Globus pallidus (tissue), 1 donor: ENCODE results near the gene AP4E1.
"Not testable (repeated sequence)": the region's sequence is repeated elsewhere in the genome, so short reads cannot be mapped to it uniquely, and the experiment has no call there.

ENCODE experiments used
- DNase-seq: peaks from one replicate; pipeline ENCODE4 v3.0.0-alpha.2; 2015; ENCODE audit warnings: low spot score

AP4E1 gene

DNA sequence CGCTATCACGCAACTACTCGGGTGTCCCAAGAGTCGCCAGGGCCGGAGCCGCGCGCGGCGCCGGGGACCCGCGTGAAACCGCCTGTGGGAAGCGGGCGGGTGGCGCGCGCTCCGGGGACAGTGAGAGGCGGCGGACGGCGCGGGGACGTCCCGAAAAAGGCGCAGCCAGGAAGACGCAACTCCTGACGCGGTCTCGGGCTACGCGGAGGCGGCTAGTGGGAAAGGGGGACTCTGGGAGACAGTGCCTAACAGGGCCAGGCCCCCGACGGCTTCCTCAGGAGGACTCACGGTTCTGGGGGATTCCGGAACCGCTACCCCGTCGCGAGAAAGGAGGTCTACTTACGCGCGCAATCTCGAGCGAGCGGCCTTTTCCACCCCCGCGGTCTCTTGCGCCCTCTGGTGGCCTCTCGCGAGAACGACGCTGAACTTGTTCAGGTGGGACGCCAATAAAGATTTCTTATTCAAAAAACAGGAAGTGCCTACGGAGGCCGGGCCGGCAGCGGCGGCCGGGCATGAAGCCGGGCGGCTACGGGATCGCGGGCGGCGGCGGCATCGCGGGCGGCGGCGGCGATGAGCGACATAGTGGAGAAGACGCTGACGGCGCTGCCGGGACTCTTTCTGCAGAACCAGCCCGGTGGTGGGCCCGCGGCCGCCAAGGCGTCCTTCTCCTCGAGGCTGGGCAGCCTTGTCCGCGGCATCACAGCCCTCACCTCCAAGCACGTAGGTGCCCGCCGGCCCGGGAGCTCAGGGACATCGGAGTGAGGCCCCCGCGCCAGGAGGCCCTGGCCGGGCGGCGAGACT is at the start of gene AP4E1:
TSS of gene AP4E1 (plus strand) at position 475 of the 801 bp plus-strand sequence. CDS start at position 571, 96 bp downstream.
- peak; percentile 91 for DNase-seq

DNA sequence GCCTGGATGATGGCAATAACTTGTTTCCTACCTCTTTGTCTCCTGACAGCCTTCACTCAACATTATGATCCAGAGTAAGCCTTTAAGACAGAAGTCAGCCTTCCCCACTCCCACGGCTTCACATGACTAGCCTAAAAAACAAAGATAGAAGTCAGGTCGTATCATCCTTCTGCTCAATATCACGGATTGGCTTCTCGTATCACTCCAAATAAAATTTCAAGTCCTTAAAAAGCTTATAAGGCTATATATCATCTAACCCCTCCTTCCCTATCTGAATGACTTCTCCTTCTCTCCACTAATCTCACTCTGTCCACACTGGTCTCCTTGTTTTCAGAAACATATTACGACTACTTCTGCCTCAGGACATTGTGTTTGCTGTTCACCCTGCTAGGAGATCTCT is 47.7 kb upstream of the AP4E1 start:
- DNase-seq: no peak

DNA sequence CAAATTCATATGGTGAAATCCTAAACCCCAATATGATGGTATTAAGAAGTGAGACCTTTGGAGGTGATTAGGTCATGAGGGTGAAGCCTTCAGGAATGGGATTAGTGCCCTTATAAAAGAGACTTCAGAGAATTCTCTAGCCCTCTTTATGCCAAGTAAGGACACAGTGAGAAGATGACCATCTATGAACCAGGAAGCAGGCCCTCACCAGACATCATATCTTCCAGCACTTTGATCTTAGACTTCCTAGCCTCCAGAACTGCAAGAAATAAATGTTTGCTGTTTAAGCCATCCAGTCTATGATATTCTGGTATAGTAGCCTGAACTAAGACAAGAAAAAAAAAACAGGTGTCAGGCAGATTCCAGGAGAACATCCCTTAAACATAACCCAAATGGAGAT is 45.9 kb upstream of the AP4E1 start:
- no peak for DNase-seq

DNA sequence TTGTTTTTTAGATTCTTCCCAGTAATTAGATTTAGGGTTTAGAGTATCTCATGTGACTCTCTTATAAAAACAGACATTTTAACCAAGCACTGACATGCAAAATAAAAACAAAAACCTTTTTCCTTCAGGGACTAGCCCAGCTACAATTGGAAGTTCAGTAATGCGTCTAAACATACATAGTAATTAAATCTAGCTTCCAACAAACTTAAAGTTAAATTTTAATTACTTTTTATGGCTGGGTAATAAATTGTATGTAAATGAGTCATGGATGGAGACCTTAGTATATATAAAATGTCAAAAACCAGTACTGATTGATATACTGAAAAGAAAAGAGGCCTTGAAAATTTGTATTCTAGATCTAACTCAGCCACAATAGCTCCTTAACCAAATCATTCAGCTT is 43.6 kb upstream of the AP4E1 start:
- DNase-seq: no peak

DNA sequence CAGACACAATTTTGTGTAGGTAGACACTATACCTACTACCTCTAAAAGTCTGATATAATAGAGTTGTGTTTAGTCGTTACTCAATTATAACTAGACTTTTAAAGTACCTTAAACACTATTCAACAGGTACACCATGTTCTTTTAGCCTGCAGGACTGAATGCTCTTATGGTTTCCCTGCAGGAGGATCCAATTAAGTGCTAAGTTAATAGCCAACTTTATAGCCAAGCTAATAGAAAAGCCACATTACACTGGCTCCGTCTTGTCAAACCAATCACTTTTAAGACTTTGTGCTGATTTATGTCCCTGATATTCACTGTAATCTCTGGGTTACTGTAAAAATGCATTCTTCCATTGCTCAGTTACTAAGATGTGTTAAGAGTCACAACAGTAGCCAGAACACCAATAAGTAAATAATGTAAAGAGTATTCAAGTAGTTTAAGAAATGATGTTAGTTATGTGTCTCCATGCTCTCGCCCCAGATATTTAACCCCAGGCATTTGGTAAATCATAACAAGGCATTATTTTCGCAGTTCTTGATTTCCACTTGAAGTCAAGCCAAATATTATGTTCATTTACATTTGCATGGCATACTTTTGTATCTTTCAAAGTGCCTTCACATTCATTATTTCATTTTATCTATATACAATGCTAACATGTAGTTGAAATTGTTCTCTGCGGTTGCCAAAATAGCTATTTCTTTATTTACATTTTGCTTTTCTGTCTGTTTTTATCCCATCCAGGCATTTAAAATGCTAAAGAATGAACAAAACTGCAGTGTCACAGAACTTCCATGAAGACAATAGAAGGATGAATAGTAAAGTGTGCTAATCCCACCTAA is 42.7 kb upstream of the AP4E1 start:
- DNase-seq: no peak

DNA sequence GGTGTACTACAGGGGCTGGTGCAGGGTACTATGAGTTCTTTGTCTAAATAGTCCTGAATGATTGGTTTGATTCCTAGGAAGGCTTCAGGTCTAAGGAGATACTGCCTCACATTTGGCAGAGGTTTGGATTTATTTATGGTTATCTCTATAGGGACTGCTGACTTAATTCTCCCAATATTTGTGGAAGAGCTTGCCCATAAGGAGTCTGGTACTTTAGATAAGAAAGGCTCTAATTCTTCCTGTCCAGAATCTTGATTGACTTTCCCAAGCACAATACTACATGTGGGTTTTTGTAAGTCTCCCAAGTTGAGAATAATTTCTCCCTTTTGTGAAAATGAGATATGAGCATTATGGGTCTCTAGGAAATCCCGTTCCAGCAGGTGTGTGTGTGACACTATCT is 36.7 kb upstream of the AP4E1 start:
- DNase-seq: no peak

DNA sequence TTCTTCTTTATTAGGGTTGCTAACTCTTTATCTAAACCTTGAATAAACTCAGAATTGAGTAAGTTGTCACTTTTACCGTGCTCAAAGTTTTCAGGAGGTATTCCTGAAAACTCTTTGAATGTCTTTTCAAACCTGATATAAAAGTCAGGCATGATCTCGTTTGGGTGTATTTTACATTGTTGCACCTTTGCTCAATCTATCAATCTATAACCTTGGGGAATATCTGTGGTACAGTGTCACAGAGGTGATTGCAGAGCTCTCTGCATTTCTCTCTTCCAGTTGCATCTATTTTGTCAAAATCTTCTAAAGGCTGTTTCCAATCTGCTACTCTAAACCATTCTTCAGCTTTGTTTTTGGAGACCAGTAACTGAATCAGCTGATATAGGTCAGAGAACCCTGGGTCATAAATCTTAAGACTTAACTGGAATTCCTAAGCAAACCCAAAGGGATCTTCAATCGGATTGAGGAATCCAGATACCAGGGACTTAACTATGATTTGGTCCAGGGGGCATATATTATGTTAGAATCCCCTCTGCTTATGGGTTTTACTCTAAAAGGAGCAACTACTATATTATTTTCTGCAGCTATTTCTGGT is 35.6 kb upstream of the AP4E1 start:
- no peak for DNase-seq

DNA sequence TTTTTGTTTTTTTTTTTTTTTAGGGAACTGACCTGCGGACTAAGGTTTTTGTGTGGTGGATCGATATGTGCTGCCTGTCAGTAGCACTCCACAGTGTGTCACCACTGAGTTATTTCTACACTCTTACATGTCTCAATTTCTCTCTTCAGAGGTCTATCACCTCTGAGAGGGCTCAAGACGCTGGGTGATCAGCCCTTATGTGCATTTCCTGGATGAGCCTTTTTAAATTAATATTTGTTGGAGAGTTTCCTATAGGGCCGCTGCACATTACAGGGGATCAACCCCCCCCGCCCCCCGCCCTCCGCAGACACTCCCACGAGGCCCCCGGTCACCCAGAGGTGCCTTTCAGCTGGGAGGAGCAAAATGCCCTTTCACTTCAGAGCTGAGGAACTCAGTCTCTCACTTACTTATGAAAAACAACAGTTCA is 34.5 kb upstream of the AP4E1 start:
- no peak for DNase-seq

DNA sequence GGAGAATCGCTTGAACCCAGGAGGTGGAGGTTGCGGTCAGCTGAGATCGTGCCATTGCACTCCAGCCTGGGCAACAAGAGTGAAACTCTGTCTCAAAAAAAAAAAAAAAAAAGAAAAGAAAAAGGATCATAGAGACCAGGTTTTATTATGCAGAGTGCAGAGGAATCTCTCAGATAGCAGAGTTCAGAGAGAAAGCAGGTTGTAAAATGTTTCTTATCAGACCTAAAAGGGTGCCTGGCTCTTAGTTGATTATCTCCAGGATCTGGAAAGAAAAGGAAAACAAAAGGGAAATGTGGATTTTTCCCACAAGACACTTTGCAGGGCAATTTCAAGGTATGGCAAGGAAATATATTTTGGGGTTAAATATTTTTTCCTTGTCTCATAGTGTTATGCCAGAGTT is 33.2 kb upstream of the AP4E1 start:
- not testable (repeated sequence) for DNase-seq

DNA sequence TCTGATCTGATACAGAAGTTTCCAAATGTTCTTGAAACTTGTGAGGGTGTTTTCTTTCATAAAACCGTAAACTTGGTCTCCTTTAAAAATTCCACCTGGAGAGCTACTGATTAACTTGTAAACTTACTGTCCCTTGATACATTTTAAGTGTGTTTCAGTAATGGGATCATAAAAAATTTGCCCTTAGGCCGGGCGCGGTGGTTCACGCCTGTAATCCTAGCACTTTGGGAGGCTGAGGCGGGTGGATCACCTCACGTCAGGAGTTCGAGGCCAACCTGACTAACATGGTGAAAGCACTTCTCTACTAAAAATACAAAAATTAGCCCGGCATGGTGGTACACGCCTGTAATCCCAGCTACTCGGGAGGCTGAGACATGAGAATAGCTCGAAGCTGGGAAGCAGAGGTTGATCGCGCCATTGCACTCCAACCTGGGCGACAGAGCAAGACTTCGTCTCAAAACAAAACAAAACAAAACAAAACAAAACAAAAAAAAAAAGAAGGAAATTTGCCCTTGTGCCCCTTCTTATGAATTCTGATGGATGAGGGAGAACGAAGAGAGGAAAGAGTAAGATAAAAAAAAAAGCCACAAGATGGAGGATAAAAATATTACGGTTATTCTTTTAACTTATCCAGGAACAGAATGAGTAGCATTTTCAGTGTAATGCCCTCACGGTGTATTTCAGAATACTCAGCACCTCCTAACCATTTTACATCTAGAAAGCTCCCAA is 32.1 kb upstream of the AP4E1 start:
- DNase-seq: no peak

DNA sequence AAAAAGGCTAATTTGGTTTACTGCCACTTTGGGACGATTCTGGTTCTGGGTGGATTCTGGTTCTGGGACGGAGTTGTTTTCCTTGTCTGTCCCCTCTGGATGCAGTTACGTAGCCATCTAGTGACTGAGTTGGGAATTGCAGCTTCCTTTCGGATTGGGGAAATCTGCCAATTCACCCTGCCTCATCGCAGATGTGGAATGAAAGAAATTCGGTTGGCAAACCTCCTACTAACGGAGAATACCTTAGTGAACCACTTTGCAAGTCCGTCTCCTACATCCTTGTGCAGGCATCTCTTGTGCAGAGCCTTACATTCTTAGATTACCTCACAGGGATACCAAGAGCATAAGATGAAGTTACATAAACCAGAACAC is 31.5 kb upstream of the AP4E1 start:
- peak; percentile 76 for DNase-seq

DNA sequence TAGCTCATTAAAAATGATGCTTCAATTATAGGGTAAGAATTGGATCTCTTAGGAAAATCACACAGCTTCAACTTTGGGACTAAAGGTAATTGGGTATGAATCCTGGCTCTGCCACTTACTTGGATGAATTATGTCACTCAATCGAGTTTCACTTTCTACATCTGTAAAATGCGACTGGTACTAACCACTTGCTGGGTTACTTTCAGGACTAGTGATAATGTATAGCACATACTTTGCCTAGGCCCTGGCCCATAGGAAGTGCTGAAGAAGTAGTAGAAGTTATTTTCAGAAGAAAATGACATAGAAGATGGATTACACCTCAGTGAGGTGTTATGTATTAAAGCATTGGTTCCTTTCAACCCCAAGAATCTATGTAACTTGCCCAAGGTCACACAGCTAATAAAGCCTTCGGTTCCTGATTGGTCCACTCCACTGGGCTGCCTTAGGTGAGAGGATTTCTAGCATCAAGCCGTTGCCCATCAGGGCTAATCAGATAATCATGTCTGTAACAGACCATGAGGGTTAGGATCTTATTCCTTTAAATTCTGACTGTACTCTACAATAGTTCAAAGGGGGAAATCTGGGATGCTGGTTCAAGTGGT is 29.4 kb upstream of the AP4E1 start:
- DNase-seq: no peak

DNA sequence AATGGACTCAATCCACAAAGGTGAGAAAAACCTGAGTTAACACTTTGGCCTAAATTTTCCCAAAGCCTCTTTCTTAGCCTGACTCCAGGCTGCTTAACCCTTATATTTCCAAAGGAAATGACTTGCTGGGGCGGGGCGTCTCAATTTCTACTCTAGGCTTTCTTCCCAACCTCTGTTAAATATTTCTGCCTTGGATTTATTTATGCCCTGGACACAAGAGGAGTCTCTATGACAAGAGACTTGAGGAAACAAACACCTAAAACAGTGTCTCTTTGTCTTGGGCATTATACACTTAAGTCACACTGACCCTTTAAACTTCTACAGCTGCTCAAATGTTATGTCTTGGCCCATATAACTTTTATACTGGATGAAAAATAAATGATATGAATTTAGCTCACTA is 28.3 kb upstream of the AP4E1 start:
- no peak for DNase-seq

DNA sequence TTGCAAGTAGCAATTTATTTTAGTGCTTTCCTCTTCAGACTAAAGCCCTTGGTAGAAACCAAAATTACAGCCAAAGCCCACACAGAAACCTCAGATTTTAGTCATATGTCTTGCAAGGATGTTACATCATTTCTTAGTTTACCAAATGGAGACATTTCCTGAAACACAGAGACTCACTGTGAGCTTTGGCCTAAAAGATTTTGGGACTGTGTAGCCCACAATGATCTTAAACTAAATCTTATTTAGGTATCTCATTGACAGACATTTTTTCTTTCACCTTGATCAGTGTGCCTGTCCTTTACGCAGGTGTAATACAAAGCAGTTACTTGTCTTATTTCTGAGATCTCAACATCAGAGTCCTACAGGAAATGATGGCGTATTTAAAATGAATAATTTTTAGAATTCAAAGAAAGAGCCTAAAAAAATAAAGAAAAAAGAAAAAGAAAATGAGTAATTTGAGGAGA is 27.8 kb upstream of the AP4E1 start:
- no peak for DNase-seq

DNA sequence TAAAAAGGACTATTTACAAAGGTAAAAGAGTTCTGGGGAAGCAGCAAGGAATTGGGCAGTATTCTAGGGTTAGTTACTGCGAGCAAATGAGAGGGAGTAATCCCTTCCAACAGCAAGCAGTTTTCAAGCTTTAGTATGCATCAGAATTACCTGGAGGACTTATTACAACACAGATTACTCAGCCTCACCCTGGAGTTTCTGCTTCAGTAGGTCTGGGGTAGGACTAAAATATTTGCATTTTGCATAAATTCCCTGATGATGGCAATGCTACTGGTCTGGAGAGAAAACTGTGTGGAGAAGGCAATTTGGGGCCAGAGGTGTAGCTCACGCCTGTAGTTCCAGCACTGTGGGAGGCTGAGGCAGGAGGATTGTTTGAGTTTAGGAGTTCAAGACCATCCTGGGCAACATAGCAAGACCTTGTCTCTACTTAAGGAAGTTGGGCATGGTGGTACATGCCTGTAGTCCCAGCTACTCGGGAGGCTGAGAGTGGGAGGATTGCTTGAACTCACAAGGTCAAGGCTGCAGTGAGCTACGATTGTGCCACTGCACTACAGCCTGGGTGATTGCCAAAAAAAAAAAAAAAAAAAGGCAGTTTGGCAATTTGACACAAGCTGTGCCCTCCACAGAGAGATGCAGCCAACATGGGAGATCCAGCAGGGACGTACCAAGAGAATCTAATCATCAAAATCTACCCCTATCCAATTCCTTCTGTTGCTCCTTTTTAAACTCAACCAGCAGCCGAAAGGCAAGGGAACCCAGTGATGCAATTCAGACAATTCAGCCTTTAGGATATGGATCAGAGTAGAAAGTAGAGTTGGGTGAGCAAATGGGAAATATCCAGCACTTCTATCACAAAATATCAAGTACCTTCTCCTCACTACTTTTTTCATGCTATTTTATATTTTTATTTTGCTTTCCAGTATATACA is 27.1 kb upstream of the AP4E1 start:
- DNase-seq: no peak

DNA sequence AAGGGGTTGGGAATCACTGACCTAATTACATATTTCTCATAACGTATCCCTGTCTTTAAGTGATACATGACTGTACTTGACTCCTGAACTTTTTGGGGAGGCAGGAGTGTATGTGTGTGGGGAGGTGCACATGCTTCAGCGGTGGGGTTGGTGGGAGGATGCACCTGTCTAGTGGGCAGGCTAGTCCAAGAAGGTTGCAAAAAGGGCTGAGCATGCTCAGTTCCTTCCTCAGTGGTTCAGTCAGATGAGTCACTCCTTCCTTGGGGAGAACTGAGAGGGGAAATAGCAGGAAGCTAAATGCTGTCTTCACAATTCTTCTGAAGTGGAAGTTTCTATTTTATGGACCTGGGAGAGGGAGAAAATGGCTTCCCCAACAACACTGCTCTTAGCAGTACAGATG is 24.6 kb upstream of the AP4E1 start:
- no peak for DNase-seq

DNA sequence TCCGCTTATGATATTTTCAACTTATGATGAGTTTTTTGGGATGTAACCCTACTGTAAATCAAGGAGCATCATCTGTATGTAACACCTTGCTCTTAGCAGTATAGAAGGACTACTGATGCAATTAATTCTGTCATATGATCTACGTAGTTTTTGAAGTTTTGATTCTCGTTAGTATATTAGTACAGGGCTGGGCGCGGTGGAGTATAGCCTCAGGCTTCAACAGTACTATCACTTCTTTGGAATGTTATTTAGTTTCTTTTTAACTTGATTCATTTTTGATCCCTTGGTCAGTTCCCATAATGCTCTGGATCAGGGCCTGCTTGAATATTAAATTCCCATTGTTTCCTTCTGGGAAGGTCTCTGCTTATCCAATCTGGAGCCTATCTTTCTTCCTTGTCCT is 23.9 kb upstream of the AP4E1 start:
- no peak for DNase-seq

DNA sequence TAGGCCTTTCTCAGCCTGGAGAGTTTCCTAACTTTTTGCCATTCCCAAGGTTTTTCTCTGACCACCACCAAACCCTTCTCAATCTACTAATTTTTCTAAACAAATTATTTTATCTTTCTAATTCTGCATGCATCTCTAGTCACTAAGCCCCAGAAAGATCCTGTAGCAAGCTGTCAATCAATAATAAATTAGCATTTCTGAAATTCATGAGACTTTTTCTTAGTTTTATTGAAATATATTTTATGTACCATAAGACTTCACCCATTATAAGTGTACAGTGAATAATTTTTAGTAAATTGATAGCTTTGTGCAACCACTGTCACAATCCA is 22.4 kb upstream of the AP4E1 start:
- no peak for DNase-seq

DNA sequence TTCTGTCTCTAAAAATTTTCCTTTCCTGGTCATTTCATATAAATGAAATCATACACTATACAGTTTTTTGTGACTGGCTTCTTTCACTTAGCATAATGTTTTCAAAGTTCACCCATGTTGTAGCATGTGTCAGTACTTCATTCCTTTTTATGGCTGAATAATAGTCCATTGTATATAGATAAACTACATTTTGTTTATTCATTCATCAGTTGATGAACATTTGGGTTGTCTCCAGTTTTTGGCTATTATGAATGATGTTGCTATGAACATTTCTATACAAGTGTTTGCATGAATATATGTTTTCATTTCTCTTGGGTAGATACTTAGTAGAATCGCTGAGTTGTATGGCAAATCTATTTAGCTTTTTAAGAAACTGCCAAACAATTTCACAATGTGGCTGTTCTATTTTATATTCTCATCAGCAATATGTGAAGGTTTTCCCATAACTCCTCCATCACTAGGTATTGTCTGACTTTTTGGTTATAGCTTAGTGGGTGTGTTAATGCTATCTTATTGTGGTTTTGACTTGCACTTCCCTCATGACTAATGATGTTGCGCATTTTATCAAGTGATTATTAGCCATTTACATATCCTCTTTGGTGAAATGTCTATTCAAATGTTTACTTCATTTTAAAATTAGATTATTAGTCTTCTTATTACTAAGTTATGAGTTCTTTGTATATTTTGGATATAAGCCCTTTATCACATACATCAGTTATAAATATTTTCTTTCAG is 21.7 kb upstream of the AP4E1 start:
- DNase-seq: no peak

DNA sequence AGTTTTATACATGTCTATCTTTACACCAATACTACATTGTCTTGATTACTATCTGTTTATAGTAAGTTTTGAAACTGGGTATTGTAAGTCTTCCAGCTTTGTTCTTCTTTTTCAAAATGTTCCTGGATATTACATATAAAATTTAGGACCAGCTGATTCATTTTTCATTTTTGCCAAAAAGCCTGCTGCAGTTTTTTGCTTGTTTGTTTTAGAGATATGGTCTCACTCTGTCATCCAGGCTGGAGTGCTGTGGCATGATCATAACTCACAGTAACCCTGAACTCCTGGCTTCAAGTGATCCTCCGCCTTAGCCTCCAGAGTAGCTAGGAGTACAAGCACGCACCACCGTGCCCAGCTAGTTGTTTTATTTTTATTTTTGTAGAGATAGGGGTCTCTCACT is 20.4 kb upstream of the AP4E1 start:
- no peak for DNase-seq
